ENCODE data around the gene IGFBP2.

The IGFBP2 gene

DNA sequence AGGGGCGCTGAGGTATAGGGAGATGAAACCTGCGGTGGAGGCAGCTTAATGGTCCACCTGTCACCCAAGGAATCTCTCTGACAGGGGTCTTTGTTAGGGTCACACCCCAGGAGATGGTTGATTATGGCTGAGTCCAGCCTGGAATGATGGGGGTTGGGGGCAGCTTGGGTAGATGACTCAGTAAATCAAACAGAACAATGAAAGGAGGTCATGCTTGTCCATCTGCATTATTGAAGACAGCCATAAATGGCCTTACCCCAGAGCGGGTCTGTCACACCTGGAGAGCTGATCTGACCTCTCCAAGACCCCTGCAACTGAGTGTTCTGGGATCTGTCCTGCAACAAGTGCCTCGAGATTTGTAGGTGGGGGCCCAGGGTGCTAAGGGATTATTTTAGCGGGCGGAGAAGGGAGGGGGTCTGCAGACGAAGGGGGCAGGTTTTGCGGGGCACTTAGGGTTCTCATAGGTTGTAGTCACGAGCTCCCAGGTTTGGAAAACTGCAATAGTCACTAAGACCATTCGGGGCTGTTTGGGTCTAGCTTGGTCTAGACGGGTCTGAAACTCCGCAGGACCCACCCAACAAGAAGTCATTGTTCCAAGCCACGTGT is 771 bp upstream of the IGFBP2 start:
- TF ChIP-seq, protein P1, sequence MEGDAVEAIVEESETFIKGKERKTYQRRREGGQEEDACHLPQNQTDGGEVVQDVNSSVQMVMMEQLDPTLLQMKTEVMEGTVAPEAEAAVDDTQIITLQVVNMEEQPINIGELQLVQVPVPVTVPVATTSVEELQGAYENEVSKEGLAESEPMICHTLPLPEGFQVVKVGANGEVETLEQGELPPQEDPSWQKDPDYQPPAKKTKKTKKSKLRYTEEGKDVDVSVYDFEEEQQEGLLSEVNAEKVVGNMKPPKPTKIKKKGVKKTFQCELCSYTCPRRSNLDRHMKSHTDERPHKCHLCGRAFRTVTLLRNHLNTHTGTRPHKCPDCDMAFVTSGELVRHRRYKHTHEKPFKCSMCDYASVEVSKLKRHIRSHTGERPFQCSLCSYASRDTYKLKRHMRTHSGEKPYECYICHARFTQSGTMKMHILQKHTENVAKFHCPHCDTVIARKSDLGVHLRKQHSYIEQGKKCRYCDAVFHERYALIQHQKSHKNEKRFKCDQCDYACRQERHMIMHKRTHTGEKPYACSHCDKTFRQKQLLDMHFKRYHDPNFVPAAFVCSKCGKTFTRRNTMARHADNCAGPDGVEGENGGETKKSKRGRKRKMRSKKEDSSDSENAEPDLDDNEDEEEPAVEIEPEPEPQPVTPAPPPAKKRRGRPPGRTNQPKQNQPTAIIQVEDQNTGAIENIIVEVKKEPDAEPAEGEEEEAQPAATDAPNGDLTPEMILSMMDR (conservative IDR thresholded peaks at IDR 0.05; ENCODE audit: control insufficient read depth, insufficient read depth, low read depth, low read length): no peak
- DNase-seq (ENCODE audit: low read depth): no peak
- H3K4me3 ChIP-seq (ENCODE audit: control insufficient read depth, low read depth, low read length): no peak overlapping the region

DNA sequence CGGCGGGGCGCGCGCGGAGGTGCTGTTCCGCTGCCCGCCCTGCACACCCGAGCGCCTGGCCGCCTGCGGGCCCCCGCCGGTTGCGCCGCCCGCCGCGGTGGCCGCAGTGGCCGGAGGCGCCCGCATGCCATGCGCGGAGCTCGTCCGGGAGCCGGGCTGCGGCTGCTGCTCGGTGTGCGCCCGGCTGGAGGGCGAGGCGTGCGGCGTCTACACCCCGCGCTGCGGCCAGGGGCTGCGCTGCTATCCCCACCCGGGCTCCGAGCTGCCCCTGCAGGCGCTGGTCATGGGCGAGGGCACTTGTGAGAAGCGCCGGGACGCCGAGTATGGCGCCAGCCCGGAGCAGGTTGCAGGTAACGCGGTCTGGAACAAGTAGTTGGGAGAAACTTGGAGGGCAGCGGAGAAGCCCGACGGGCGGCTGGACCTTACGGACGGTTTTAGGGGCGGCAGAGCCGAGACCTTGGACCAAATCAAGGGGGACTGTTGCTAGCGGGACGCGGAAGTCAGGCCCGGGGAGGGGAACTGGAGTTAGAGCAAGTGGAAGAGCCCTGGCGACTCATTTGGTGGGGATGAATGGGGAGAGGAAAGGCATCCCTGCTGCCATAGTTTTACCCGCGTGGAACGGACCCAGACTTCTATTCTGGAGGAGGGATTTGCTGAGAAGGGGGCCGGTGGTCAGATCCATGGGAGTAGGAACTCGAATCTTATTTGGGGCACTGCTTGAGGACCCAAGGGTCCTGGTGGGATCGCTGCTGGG is 573 bp downstream of the IGFBP2 start:
- H3K4me3 ChIP-seq (ENCODE audit: control insufficient read depth, low read depth, low read length): peak overlapping the region; percentile 13
- DNase-seq (ENCODE audit: low read depth): no peak
- TF ChIP-seq, protein P1 (conservative IDR thresholded peaks at IDR 0.05; ENCODE audit: control insufficient read depth, insufficient read depth, low read depth, low read length): no peak

DNA sequence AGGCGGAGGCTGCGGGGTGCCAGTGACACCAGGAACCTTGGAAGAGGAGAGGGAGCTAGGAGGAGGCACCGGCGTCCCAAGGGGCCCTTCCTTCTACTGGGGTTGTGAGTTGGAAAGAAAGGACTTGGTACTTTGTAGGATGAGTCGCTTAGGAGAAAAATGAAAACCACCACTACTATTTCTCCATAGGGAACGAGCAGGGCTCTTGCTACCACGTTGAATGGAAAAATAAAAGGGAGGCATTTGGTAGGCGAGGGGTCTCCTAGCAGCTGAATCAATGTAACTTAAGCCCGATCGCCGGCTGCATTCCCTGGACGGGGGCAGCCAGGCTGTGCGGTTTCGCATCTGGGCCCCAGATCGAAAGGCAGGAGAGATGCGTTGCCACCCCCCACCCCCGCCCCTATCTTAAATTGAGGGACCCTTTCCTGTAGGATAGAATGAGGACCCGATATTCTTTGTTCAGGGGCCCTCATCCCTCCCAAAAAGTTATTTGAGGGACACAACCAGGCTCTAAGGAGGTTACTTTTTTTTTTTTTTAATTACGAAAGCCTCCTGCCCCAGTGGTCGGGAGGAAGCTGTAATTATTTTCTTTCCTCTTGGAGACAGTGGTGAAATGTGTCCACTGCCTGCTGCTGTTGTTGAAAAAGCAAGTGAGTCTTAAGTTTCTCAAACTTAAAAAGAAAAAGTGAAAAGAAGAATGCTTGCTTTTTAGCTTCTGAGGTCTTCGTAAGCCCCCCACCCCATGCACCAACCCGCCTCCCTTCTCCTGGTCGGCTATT is 1.3 kb downstream of the IGFBP2 start:
- H3K4me3 ChIP-seq (ENCODE audit: control insufficient read depth, low read depth, low read length): no peak overlapping the region
- TF ChIP-seq, protein P1 (conservative IDR thresholded peaks at IDR 0.05; ENCODE audit: control insufficient read depth, insufficient read depth, low read depth, low read length): no peak
- no peak for DNase-seq (ENCODE audit: low read depth)

DNA sequence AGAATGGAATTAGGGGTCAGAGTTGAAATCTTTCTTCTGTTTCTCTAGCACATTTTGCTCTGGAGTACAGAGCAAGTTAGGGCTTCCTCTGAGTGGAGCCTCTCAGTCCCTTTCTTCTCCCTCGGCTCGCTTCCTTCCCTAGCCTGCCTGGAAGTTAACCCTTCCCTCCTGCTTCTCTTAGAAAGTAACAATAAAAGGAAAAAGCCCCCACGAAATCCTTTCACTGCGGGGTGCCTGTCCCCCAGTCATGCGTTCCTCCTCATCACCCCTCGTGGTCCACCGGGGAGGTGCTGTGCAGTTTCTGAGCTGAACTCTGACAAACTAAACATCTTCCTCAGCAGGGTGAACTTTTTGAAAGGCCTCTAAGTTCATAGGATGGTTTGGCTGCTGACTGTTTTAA is 2.0 kb downstream of the IGFBP2 start:
- H3K4me3 ChIP-seq (ENCODE audit: control insufficient read depth, low read depth, low read length): no peak overlapping the region

DNA sequence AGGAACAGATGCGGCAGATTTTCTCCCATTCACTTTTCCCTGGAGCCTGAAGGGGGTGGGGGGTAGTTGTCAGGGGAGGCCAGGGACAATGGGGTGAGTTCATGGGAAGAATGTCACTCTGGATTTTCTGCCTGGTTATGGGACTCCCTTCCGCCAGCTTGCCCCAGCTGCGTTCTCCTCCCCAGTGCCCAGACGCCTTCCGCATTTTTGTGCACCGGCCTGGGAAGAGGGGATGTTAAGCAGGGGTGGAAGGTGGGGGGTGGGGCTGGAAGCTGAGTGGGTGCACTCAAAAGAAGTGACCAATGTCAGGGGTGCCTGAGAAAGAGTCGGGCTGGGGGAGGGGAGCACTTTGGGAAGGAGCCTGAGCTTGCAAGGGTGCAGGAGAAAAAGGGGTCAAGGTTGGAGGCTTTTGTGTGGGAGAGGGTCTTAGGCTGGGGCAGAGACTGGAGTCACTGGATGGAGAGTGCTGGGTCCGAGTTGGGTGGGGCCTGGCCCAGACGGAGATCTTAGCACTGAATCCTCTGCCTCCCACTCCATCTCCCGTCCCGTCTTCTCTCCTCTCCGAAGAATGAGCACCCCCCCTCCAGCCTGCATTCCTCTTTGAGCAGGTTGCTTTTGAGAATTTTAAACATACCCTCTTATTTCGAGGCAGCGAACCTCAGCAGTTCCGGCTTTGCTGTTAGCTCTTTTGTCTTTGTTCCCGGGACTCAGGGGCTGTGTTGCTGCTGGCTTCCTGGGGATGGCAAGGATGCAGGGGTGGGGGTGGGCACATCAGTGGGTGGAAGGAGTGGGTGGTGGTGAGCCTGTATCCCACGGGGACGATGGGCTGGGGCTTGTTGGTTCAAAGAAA is 2.7 kb downstream of the IGFBP2 start:
- H3K4me3 ChIP-seq (ENCODE audit: control insufficient read depth, low read depth, low read length): no peak overlapping the region
- DNase-seq (ENCODE audit: low read depth): no peak
- TF ChIP-seq, protein P1 (conservative IDR thresholded peaks at IDR 0.05; ENCODE audit: control insufficient read depth, insufficient read depth, low read depth, low read length): no peak

More for the DNA sequence above, 2.0 kb downstream of the IGFBP2 start:
- TF ChIP-seq, protein P1 (conservative IDR thresholded peaks at IDR 0.05; ENCODE audit: control insufficient read depth, insufficient read depth, low read depth, low read length): no peak
- no peak for DNase-seq (ENCODE audit: low read depth)
